ENCODE results near the gene PATJ.

DNA sequence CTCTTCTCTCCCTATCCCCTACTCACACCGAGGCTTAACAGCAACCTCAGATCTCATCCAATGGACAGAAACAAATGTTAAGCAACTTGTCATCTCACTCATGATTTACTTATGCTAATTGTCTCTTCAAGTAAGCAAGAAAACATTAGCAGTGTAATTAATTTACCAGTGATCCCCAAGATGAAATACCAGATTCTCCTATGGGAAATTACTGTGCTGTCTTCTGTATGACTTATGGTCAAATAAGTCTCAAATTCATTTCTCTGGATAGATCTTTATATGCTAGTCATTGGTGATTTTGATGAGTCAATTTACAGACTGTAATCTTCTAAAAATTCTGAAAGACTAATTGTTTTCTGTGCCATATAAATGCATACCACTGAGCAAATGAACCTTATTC lies 419.4 kb downstream of the PATJ start:
- TF ChIP-seq, protein P1, sequence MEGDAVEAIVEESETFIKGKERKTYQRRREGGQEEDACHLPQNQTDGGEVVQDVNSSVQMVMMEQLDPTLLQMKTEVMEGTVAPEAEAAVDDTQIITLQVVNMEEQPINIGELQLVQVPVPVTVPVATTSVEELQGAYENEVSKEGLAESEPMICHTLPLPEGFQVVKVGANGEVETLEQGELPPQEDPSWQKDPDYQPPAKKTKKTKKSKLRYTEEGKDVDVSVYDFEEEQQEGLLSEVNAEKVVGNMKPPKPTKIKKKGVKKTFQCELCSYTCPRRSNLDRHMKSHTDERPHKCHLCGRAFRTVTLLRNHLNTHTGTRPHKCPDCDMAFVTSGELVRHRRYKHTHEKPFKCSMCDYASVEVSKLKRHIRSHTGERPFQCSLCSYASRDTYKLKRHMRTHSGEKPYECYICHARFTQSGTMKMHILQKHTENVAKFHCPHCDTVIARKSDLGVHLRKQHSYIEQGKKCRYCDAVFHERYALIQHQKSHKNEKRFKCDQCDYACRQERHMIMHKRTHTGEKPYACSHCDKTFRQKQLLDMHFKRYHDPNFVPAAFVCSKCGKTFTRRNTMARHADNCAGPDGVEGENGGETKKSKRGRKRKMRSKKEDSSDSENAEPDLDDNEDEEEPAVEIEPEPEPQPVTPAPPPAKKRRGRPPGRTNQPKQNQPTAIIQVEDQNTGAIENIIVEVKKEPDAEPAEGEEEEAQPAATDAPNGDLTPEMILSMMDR (IDR thresholded peaks at IDR 0.05): no peak
- TF ChIP-seq POLR2A (IDR thresholded peaks at IDR 0.05) (no peak), POLR2AphosphoS5 (IDR thresholded peaks at IDR 0.05) (no peak), EP300 (IDR thresholded peaks at IDR 0.05) (no peak)
